ENCODE data around the gene TTN.

Gene TTN

GRCh38 chr2:178629463-178629862, 177.8 kb downstream of the TTN start:
- no peak overlapping the region for H3K9ac ChIP-seq (ENCODE audit: low read length)
- H3K4me1 ChIP-seq (ENCODE audit: control insufficient read depth, insufficient read depth, low read length) = no peaks in the 10 kb centered on the region
- H3K4me3 ChIP-seq (ENCODE audit: low read length) = no peak overlapping the region
- no peaks in the 10 kb centered on the region for H3K27me3 ChIP-seq (ENCODE audit: control insufficient read depth, insufficient read depth, low read length)
- H3K36me3 ChIP-seq (ENCODE audit: control insufficient read depth, insufficient read depth, low read length) = no peaks in the 10 kb centered on the region
- H3K27ac ChIP-seq (ENCODE audit: low read depth, low read length) = no peak overlapping the region

DNA sequence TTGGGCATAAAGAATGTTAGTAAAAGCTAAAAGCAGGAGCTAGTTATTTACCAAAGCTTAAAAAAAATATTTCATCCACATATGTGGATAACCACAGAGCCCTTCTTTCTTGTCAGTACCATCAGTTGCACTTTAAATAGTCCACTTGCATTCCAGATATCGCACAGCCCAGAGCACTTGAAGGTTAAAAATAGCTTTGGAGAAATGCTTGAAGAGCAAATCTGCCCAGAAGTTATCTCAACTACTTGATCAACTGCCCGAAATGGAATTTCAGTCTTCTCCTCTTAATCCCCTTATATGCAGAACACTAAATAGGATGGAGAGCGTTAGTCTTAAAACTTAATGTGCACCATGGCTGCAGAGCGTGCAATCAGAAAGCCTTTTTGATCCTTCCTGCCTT, 178.6 kb downstream of the TTN start:
- H3K4me1 ChIP-seq (ENCODE audit: control insufficient read depth, insufficient read depth, low read length) = no peaks in the 10 kb centered on the region
- H3K4me3 ChIP-seq (ENCODE audit: low read length) = no peak overlapping the region
- H3K36me3 ChIP-seq (ENCODE audit: control insufficient read depth, insufficient read depth, low read length) = no peaks in the 10 kb centered on the region
- H3K9ac ChIP-seq (ENCODE audit: low read length) = no peak overlapping the region
- H3K27me3 ChIP-seq (ENCODE audit: control insufficient read depth, insufficient read depth, low read length) = no peaks in the 10 kb centered on the region
- H3K27ac ChIP-seq (ENCODE audit: low read depth, low read length) = no peak overlapping the region

DNA sequence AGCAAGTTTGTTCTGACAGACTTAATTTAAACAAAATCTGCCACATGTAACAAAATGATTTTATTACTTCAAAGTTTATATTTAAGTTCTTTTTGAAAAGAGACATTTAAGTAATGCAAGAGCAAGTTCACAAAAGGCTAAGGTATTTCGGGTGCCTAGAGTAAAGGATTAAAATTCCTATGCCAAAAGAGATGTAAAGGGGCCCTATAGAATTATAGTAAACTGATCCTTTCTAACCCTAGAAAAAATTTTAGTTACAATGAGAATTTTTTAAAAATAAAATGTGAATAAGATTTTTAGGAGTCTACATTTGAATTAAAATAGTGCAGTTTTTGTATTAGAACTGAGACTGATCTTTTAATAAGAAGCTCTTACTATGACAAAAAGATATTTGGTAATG, 179.8 kb downstream of the TTN start:
- Histone ChIP-seq H3K27ac (ENCODE audit: low read depth, low read length) (no peak overlapping the region), H3K4me1 (ENCODE audit: control insufficient read depth, insufficient read depth, low read length) (no peaks in the 10 kb centered on the region), H3K36me3 (ENCODE audit: control insufficient read depth, insufficient read depth, low read length) (no peaks in the 10 kb centered on the region), H3K4me3 (ENCODE audit: low read length) (no peak overlapping the region), H3K9ac (ENCODE audit: low read length) (no peak overlapping the region), H3K27me3 (ENCODE audit: control insufficient read depth, insufficient read depth, low read length) (no peaks in the 10 kb centered on the region)

- H3K27me3 ChIP-seq (ENCODE audit: control insufficient read depth, insufficient read depth, low read length) = no peaks in the 10 kb centered on the region
- H3K9ac ChIP-seq (ENCODE audit: low read length) = no peak overlapping the region
- H3K36me3 ChIP-seq (ENCODE audit: control insufficient read depth, insufficient read depth, low read length) = peaks cover 3% of the 10 kb centered on the region
- no peak overlapping the region for H3K4me3 ChIP-seq (ENCODE audit: low read length)
- no peaks in the 10 kb centered on the region for H3K4me1 ChIP-seq (ENCODE audit: control insufficient read depth, insufficient read depth, low read length)
- H3K27ac ChIP-seq (ENCODE audit: low read depth, low read length) = no peak overlapping the region
Observed at GRCh38 chr2:178615969-178616368, 191.3 kb downstream of the TTN start.

- H3K9ac ChIP-seq (ENCODE audit: low read length) = no peak overlapping the region
- H3K27me3 ChIP-seq (ENCODE audit: control insufficient read depth, insufficient read depth, low read length) = no peaks in the 10 kb centered on the region
- no peak overlapping the region for H3K27ac ChIP-seq (ENCODE audit: low read depth, low read length)
- no peak overlapping the region for H3K4me3 ChIP-seq (ENCODE audit: low read length)
- H3K4me1 ChIP-seq (ENCODE audit: control insufficient read depth, insufficient read depth, low read length) = no peaks in the 10 kb centered on the region
- H3K36me3 ChIP-seq (ENCODE audit: control insufficient read depth, insufficient read depth, low read length) = peaks cover 5% of the 10 kb centered on the region
Observed at GRCh38 chr2:178602901-178603300, 204.3 kb downstream of the TTN start.

DNA sequence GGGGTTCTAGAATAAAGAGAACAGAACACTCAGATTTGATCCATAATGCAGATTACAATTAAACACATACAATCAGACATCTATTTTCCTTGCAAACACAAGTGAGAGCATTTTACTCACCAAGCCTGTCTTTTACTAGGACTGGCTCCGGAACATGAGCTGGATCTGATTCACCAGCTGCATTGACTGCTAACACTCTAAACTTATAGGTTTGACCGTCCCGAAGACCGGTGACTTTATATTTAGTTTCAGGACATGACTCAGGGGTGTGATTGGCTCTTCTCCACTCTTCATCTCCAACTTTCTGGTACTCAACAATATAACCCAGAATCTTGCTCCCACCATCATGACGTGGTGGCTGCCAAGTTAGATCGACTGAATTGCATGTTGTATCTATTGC, 214.6 kb downstream of the TTN start:
- no peaks in the 10 kb centered on the region for H3K4me1 ChIP-seq (ENCODE audit: control insufficient read depth, insufficient read depth, low read length)
- H3K27me3 ChIP-seq (ENCODE audit: control insufficient read depth, insufficient read depth, low read length) = no peaks in the 10 kb centered on the region
- H3K27ac ChIP-seq (ENCODE audit: low read depth, low read length) = no peak overlapping the region
- H3K9ac ChIP-seq (ENCODE audit: low read length) = no peak overlapping the region
- no peak overlapping the region for H3K4me3 ChIP-seq (ENCODE audit: low read length)
- H3K36me3 ChIP-seq (ENCODE audit: control insufficient read depth, insufficient read depth, low read length) = no peaks in the 10 kb centered on the region

GRCh38 chr2:178589335-178589734, 217.9 kb downstream of the TTN start:
- Histone ChIP-seq H3K27ac (ENCODE audit: low read depth, low read length) (no peak overlapping the region), H3K4me1 (ENCODE audit: control insufficient read depth, insufficient read depth, low read length) (no peaks in the 10 kb centered on the region), H3K27me3 (ENCODE audit: control insufficient read depth, insufficient read depth, low read length) (no peaks in the 10 kb centered on the region), H3K4me3 (ENCODE audit: low read length) (no peak overlapping the region), H3K9ac (ENCODE audit: low read length) (no peak overlapping the region), H3K36me3 (ENCODE audit: control insufficient read depth, insufficient read depth, low read length) (no peaks in the 10 kb centered on the region)

- Histone ChIP-seq H3K27me3 (ENCODE audit: control insufficient read depth, insufficient read depth, low read length) (no peaks in the 10 kb centered on the region), H3K27ac (ENCODE audit: low read depth, low read length) (no peak overlapping the region), H3K4me1 (ENCODE audit: control insufficient read depth, insufficient read depth, low read length) (no peaks in the 10 kb centered on the region), H3K9ac (ENCODE audit: low read length) (no peak overlapping the region), H3K4me3 (ENCODE audit: low read length) (no peak overlapping the region), H3K36me3 (ENCODE audit: control insufficient read depth, insufficient read depth, low read length) (no peaks in the 10 kb centered on the region)
Observed at GRCh38 chr2:178584666-178585065, 222.6 kb downstream of the TTN start.

DNA sequence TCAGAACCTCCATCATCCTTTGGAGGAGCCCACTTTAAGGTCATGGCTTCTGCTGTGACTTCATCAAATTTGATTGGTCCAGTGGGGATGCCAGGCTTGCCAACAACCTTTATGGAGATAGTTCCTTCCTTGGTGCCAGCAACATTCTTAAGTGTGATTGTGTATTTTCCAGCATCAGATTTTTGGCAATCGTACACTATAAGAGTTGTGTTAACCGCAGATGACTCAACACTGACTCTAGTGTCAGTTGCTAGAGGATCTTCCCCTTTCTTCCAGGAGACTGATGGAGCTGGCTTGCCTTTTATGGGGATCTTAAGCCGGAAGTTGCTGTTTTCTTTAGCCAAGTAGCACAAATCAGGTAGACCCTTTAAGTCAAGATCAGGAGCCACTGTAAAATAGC, 228.2 kb downstream of the TTN start:
- Histone ChIP-seq H3K27ac (ENCODE audit: low read depth, low read length) (no peak overlapping the region), H3K9ac (ENCODE audit: low read length) (no peak overlapping the region), H3K4me1 (ENCODE audit: control insufficient read depth, insufficient read depth, low read length) (no peaks in the 10 kb centered on the region), H3K36me3 (ENCODE audit: control insufficient read depth, insufficient read depth, low read length) (no peaks in the 10 kb centered on the region), H3K4me3 (ENCODE audit: low read length) (no peak overlapping the region), H3K27me3 (ENCODE audit: control insufficient read depth, insufficient read depth, low read length) (no peaks in the 10 kb centered on the region)

DNA sequence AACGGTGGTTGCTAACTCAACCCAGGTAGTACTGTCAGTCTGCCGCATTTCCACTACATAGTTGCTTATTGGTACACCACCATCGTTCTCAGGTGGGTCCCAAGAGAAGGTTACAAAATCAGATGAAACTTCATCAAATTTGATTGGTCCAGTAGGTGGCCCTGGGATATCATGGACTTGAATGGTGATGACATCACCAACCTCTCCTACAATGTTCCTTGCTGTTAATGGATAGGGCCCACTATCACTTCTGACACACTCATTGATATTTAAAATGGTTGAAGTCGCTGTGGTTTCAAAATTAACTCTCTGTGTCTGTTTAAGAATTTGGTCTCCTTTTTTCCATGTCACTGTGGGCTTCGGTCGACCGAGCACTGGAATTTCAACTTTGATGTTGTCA, 232.4 kb downstream of the TTN start:
- H3K4me1 ChIP-seq (ENCODE audit: control insufficient read depth, insufficient read depth, low read length) = no peaks in the 10 kb centered on the region
- H3K36me3 ChIP-seq (ENCODE audit: control insufficient read depth, insufficient read depth, low read length) = peaks cover 4% of the 10 kb centered on the region
- H3K9ac ChIP-seq (ENCODE audit: low read length) = no peak overlapping the region
- H3K27ac ChIP-seq (ENCODE audit: low read depth, low read length) = no peak overlapping the region
- no peaks in the 10 kb centered on the region for H3K27me3 ChIP-seq (ENCODE audit: control insufficient read depth, insufficient read depth, low read length)
- no peak overlapping the region for H3K4me3 ChIP-seq (ENCODE audit: low read length)

DNA sequence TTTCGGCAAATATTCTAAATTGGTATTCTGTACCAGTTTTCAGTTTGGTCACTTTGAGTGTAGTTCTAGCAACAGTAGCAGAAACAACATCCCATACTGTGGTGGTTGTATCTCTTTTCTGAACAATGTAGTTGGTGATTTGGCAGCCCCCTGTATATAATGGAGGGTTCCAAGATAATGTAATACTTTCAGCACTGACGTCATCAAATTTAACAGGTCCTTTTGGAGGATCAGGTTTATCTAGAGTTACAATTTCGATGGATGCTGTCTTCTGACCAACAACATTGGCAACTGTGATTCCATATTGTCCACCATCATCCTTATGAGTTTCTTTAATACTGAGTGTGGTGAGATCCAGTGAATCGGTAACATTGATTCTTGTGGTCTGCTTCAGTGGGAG, 239.0 kb downstream of the TTN start:
- Histone ChIP-seq H3K9ac (ENCODE audit: low read length) (no peak overlapping the region), H3K36me3 (ENCODE audit: control insufficient read depth, insufficient read depth, low read length) (peaks cover 4% of the 10 kb centered on the region)

DNA sequence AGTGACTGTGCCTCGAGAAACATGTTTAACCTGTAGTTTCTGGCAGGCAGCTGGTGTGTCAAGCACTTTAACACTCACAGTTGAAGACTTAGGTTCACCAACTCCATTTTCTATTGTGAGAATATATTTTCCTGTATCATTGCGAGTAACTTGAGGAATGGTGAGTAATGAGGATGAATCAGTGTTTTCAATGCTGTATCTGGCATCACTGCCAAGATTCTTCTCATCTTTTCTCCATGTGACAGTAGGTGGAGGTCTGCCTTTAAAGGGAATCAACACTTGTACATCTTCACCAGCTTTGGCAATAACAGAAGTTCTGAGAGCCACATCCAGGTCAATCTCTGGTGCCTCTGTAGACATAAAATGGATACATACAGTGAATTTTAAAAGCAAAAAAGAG, 254.2 kb downstream of the TTN start:
- H3K4me3 ChIP-seq (ENCODE audit: low read length) = no peak overlapping the region
- H3K27ac ChIP-seq (ENCODE audit: low read depth, low read length) = no peak overlapping the region
- H3K36me3 ChIP-seq (ENCODE audit: control insufficient read depth, insufficient read depth, low read length) = no peaks in the 10 kb centered on the region
- no peaks in the 10 kb centered on the region for H3K27me3 ChIP-seq (ENCODE audit: control insufficient read depth, insufficient read depth, low read length)
- no peak overlapping the region for H3K9ac ChIP-seq (ENCODE audit: low read length)
- no peaks in the 10 kb centered on the region for H3K4me1 ChIP-seq (ENCODE audit: control insufficient read depth, insufficient read depth, low read length)

More for the DNA sequence above, 239.0 kb downstream of the TTN start:
- Histone ChIP-seq H3K4me3 (ENCODE audit: low read length) (no peak overlapping the region), H3K27ac (ENCODE audit: low read depth, low read length) (no peak overlapping the region), H3K4me1 (ENCODE audit: control insufficient read depth, insufficient read depth, low read length) (no peaks in the 10 kb centered on the region), H3K27me3 (ENCODE audit: control insufficient read depth, insufficient read depth, low read length) (no peaks in the 10 kb centered on the region)

DNA sequence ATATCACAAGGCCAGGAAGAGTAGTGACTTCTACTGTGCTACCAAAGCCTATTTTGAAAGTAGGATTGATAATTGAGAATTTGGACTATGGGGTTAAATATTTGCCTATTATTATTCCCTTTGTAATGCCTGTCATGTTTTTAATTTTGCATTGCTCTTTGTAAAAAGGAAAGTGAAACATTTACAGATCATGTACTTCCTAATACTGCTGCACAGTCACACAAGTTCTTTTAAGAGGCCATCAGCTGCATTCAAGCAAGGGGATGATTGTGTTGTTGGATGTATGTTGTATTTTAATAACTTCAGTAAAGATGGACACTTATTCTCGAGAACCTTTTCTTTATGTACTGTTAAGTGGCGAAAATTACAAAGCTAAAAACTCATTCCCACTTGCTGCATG, 256.9 kb downstream of the TTN start:
- H3K36me3 ChIP-seq (ENCODE audit: control insufficient read depth, insufficient read depth, low read length) = no peaks in the 10 kb centered on the region
- H3K9ac ChIP-seq (ENCODE audit: low read length) = no peak overlapping the region
- no peak overlapping the region for H3K27ac ChIP-seq (ENCODE audit: low read depth, low read length)
- H3K4me1 ChIP-seq (ENCODE audit: control insufficient read depth, insufficient read depth, low read length) = no peaks in the 10 kb centered on the region
- H3K4me3 ChIP-seq (ENCODE audit: low read length) = no peak overlapping the region
- no peaks in the 10 kb centered on the region for H3K27me3 ChIP-seq (ENCODE audit: control insufficient read depth, insufficient read depth, low read length)

DNA sequence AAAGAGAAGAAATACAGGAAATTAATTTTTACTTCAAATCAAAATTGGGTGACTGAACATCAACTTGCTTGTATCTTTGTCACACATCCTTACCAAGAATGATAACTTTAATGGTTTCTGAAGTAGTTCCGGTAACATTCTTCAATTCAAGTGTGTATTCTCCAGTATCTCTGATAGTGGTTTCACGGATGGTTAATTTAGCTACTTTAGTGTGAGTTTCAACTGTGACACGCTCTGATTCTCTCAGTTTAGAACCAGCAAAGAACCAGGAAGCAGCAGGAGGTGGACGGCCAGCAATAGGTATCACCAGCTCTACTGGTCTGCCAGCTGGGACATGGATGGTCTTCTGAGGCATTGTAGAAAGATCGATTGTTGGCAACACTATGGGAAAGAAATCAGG, 264.7 kb downstream of the TTN start:
- Histone ChIP-seq H3K36me3 (ENCODE audit: control insufficient read depth, insufficient read depth, low read length) (no peaks in the 10 kb centered on the region), H3K27ac (ENCODE audit: low read depth, low read length) (no peak overlapping the region), H3K9ac (ENCODE audit: low read length) (no peak overlapping the region), H3K4me3 (ENCODE audit: low read length) (no peak overlapping the region), H3K4me1 (ENCODE audit: control insufficient read depth, insufficient read depth, low read length) (no peaks in the 10 kb centered on the region), H3K27me3 (ENCODE audit: control insufficient read depth, insufficient read depth, low read length) (no peaks in the 10 kb centered on the region)

Data from rectal smooth muscle tissue (tissue), 1 donor.